Measurements from ENCODE around the gene CELA1.

GRCh38 chr12:51324953-51325352 lies 21.5 kb downstream of the CELA1 start:
- no peak for TF ChIP-seq POLR2A (IDR thresholded peaks at IDR 0.05)
- no peak for TF ChIP-seq CTCF (IDR thresholded peaks at IDR 0.05)

Data from right lobe of liver (tissue), 4 donors.